GM20000 (cell line): ENCODE data around the gene KRTAP22-1.

Experiments used
- DNase-seq: peaks from one replicate; pipeline ENCODE4 v3.0.0; 2012; ENCODE audit warnings: low spot score
- CTCF ChIP-seq: IDR thresholded peaks from 2 replicates; pipeline ENCODE4 v1.5.1; 2012; ENCODE audit warnings: mild to moderate bottlenecking, control low read depth; ENCODE audit errors: extremely low read depth, missing control alignments

KRTAP22-1 gene

DNA sequence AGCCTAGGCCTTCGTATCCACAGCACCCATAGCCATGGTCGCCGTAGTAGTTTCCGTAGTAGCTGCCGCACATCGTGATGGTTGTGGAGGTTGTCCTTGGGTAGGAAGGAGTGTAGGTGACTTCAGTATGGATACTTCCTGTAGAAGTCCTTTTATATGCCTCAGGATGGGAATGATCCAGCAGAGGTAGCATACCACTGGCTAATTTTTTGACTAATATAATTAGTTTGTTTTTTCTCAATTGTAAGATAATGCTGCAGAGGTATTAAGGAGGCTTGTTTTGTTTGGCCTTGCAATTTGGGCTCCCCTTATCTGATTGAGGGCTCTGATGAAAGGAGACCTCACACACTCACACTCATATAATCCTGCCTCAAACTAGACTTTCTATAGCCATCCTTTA, 2.1 kb upstream of the KRTAP22-1 start, which contains the start of gene KRTAP6-2:
KRTAP6-2 (minus strand) TSS at position 101 of the 400 bp plus-strand sequence; CDS start at position 73, 28 bp downstream.
- no peak for TF ChIP-seq CTCF

GRCh38 chr21:30605968-30606367, 5.1 kb downstream of the KRTAP22-1 start:
- no peak for DNase-seq
- no peak for TF ChIP-seq CTCF

More for the DNA sequence above, 2.1 kb upstream of the KRTAP22-1 start, which contains the start of gene KRTAP6-2:
- no peak for DNase-seq

GRCh38 chr21:30612132-30612531, 11.2 kb downstream of the KRTAP22-1 start:
- no peak for TF ChIP-seq CTCF
- DNase-seq: no peak

DNA sequence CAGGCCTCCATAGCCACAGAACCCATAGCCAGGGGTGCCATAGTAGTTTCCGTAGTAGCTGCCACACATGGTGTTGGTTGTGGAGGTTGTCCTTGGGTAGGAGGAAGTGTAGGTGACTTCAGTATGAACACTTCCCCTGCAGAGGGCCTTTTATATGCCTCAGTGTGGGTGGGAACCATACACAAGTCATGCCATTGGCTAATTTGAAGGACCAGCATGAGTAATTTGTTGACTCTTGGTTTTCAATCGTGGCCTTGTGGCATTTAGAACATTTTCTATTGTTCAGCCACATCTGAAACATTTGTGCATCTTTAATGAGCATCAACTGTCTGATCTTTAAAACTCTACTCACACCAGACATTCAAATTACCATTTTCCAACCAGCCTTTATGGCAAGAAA, 12.9 kb downstream of the KRTAP22-1 start, which contains the start of gene KRTAP6-1:
KRTAP6-1 (minus strand) TSS at position 95 of the 400 bp plus-strand sequence; CDS start at position 69, 26 bp downstream.
- no peak for DNase-seq
- no peak for TF ChIP-seq CTCF

GRCh38 chr21:30615199-30615598, 14.3 kb downstream of the KRTAP22-1 start:
- DNase-seq: no peak
- no peak for TF ChIP-seq CTCF

DNA sequence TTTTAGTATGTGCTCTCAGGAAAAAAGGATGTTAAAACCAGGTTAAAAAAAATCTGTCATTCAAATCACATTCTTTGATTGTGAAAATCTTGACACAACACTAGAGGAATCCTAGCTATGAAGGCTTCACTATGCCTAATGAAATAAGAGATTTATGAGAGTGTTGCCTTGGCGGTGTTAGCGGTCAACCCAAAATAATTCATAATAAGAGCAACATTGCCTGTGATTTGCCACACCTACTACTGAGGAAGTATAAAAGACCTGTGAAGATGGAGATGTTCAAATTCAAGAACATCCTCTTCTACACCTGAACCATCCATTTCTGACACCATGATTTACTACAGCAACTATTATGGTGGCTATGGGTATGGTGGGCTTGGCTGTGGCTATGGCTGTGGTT, 15.2 kb downstream of the KRTAP22-1 start, which contains the start of gene KRTAP20-1:
KRTAP20-1 (plus strand) TSS at position 301 of the 400 bp plus-strand sequence; CDS start at position 331, 30 bp downstream.
- TF ChIP-seq CTCF: no peak
- no peak for DNase-seq

- TF ChIP-seq CTCF: no peak
- DNase-seq: no peak
These were observed 19.2 kb downstream of the KRTAP22-1 start for GRCh38 chr21:30620080-30620479.
